Measurements from ENCODE around the gene SEC31B.

DNA sequence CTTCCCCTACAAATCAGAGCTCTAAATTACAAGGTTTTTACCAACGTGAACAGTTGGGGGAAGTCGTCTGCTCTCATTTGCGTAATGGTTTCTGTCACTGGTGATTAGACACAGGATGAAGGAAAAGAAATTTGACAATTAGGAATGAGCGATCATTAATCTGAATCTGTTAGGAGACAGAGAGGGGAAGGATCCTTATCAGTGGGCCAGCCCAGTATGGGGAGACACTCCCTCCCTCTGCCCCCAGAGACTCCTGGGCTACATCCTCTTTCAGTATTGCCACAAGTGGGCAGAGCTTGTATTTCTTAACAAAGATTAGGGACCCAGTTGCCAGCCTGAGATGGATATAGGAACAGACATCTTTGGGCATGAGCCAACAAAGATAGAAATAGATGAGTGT, 31.5 kb upstream of the SEC31B start:
- TF ChIP-seq EZH2 (IDR thresholded peaks at IDR 0.05; ENCODE audit: borderline replicate concordance, insufficient read depth, low read length, poor library complexity, severe bottlenecking) (no peak), POLR2AphosphoS5 (IDR thresholded peaks at IDR 0.05) (no peak), EP300 (conservative IDR thresholded peaks at IDR 0.05; ENCODE audit: poor library complexity, severe bottlenecking) (no peak), SMC3 (conservative IDR thresholded peaks at IDR 0.05; ENCODE audit: poor library complexity) (no peak), RAD21 (conservative IDR thresholded peaks at IDR 0.05) (no peak)
- TF ChIP-seq, protein P1, sequence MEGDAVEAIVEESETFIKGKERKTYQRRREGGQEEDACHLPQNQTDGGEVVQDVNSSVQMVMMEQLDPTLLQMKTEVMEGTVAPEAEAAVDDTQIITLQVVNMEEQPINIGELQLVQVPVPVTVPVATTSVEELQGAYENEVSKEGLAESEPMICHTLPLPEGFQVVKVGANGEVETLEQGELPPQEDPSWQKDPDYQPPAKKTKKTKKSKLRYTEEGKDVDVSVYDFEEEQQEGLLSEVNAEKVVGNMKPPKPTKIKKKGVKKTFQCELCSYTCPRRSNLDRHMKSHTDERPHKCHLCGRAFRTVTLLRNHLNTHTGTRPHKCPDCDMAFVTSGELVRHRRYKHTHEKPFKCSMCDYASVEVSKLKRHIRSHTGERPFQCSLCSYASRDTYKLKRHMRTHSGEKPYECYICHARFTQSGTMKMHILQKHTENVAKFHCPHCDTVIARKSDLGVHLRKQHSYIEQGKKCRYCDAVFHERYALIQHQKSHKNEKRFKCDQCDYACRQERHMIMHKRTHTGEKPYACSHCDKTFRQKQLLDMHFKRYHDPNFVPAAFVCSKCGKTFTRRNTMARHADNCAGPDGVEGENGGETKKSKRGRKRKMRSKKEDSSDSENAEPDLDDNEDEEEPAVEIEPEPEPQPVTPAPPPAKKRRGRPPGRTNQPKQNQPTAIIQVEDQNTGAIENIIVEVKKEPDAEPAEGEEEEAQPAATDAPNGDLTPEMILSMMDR (IDR thresholded peaks at IDR 0.05; ENCODE audit: poor library complexity, severe bottlenecking), result no peak
- TF ChIP-seq, protein P2, sequence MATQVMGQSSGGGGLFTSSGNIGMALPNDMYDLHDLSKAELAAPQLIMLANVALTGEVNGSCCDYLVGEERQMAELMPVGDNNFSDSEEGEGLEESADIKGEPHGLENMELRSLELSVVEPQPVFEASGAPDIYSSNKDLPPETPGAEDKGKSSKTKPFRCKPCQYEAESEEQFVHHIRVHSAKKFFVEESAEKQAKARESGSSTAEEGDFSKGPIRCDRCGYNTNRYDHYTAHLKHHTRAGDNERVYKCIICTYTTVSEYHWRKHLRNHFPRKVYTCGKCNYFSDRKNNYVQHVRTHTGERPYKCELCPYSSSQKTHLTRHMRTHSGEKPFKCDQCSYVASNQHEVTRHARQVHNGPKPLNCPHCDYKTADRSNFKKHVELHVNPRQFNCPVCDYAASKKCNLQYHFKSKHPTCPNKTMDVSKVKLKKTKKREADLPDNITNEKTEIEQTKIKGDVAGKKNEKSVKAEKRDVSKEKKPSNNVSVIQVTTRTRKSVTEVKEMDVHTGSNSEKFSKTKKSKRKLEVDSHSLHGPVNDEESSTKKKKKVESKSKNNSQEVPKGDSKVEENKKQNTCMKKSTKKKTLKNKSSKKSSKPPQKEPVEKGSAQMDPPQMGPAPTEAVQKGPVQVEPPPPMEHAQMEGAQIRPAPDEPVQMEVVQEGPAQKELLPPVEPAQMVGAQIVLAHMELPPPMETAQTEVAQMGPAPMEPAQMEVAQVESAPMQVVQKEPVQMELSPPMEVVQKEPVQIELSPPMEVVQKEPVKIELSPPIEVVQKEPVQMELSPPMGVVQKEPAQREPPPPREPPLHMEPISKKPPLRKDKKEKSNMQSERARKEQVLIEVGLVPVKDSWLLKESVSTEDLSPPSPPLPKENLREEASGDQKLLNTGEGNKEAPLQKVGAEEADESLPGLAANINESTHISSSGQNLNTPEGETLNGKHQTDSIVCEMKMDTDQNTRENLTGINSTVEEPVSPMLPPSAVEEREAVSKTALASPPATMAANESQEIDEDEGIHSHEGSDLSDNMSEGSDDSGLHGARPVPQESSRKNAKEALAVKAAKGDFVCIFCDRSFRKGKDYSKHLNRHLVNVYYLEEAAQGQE (IDR thresholded peaks at IDR 0.05; ENCODE audit: borderline replicate concordance), result no peak
